ENCODE measurements around the gene MYL5.

DNA sequence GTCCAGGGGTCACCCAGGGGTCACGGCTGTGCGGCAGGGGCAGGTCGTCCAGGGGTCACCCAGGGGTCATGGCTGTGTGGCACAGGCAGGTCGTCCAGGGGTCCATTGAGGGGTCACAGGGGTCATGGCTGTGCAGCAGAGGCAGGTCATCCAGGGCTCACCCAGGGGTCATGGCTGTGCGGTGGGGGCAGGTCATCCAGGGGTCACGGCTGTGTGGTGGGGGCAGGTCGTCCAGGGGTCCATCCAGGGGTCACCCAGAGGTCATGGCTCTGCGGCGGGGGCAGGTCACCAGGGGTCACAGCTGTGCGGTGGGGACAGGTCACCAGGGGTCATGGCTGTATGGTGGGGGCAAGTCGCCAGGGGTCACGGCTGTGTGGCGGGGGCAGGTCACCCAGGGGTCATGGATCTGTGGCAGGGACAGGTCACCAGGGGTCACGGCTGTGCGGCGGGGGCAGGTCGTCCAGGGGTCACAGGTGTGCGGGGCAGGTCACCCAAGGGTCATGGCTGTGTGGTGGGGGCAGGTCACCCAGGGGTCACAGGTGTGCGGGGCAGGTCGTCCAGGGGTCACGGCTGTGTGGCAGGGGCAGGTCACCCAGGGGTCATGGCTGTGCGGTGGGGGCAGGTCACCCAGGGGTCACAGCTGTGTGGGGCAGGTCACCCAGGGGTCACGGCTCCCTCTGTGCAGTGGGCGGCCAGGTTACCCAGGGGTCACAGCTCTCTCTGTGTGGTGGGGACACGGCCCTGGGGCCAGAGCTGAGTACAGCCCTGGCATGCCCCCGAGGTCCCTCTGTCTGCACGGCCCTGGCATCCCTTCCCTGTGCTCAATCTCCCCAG, 16.3 kb upstream of the MYL5 start:
- TF ChIP-seq, protein P1, sequence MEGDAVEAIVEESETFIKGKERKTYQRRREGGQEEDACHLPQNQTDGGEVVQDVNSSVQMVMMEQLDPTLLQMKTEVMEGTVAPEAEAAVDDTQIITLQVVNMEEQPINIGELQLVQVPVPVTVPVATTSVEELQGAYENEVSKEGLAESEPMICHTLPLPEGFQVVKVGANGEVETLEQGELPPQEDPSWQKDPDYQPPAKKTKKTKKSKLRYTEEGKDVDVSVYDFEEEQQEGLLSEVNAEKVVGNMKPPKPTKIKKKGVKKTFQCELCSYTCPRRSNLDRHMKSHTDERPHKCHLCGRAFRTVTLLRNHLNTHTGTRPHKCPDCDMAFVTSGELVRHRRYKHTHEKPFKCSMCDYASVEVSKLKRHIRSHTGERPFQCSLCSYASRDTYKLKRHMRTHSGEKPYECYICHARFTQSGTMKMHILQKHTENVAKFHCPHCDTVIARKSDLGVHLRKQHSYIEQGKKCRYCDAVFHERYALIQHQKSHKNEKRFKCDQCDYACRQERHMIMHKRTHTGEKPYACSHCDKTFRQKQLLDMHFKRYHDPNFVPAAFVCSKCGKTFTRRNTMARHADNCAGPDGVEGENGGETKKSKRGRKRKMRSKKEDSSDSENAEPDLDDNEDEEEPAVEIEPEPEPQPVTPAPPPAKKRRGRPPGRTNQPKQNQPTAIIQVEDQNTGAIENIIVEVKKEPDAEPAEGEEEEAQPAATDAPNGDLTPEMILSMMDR (IDR thresholded peaks at IDR 0.05): no peak
- no peak for TF ChIP-seq POLR2A (IDR thresholded peaks at IDR 0.05)
